Lower leg skin (tissue), 3 donors: ENCODE data around the gene PCLAF.

ENCODE experiments used
- CTCF ChIP-seq, 3 donors: fragments of 450-650 bp; IDR thresholded peaks; one replicate each; pipeline ENCODE4 v1.5.1; 2016; ENCODE audit warnings: antibody characterized with exemption in 3 of 3, mild to moderate bottlenecking in 3 of 3, moderate library complexity in 2 of 3
- POLR2A ChIP-seq, 2 donors: fragments of 450-650 bp; IDR thresholded peaks; one replicate each; pipeline ENCODE4 v1.6.1; 2016 to 2017; ENCODE audit warnings: antibody characterized with exemption in 2 of 2, mild to moderate bottlenecking in 1 of 2, moderate library complexity in 1 of 2

GRCh38 chr15:64355944-64356709 lies 25.1 kb downstream of the PCLAF start, which contains the start of gene CSNK1G1:
- TF ChIP-seq CTCF (IDR thresholded peaks at IDR 0.05) (no peak), POLR2A (IDR thresholded peaks at IDR 0.05) (no peak)
